Erythroblast (primary cell): Measurements from ENCODE around the gene NKAIN1.

ENCODE experiments used
- GATA1 ChIP-seq: IDR thresholded peaks from 2 replicates; pipeline ENCODE4 v1.6.1; 2011; ENCODE audit warnings: low read depth, mild to moderate bottlenecking, control low read depth, low read length, moderate library complexity
- POLR2A ChIP-seq: IDR thresholded peaks from 2 replicates; pipeline ENCODE4 v1.6.1; 2011; ENCODE audit warnings: mild to moderate bottlenecking, low read length

DNA sequence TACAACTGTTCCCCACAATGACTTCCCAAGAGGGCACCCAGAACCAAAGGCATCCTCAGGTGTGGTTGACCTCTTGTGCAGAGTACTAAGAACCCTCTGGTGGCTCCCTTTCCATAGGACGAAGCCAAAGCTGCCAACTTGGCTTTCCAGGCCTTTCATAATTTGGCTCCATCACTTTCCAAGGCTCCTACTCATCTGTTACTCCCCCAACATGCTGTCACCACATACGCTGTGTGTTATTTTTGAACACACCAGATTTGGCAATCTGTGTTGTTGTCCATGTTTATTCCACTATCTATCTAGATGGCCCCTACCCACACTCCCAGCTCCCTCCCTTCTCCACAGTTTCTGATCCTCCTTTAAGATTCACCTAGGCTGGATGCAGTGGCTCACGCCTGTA is 10.2 kb upstream of the NKAIN1 start:
- no peak for TF ChIP-seq GATA1
- TF ChIP-seq POLR2A = no peak
